NK-92 (cell line): ENCODE data around the gene TMEM107.
A peak's percentile ranks its signal among the peaks of the same experiment; 100 is the strongest.

Experiments
- DNase-seq: peaks from one replicate; lab custom pipeline; 2025; ENCODE audit not compliant: unreplicated experiment; lab: John Stamatoyannopoulos, UW

The TMEM107 gene

GRCh38 chr17:8151641-8152111, 24.5 kb downstream of the TMEM107 start:
- DNase-seq: no peak

- DNase-seq: peak; percentile 63
Measured at GRCh38 chr17:8151120-8151640, 25.0 kb downstream of the TMEM107 start.

- no peak for DNase-seq
Measured at GRCh38 chr17:8150194-8151119, 25.7 kb downstream of the TMEM107 start.

GRCh38 chr17:8149419-8150193, 26.6 kb downstream of the TMEM107 start:
- no peak for DNase-seq

- DNase-seq: no peak
Measured at GRCh38 chr17:8148560-8148959, 27.6 kb downstream of the TMEM107 start.

- no peak for DNase-seq
Measured at GRCh38 chr17:8147805-8148404, 28.3 kb downstream of the TMEM107 start.

- no peak for DNase-seq
Measured at GRCh38 chr17:8147141-8147804, 28.9 kb downstream of the TMEM107 start.

- no peak for DNase-seq
Measured at GRCh38 chr17:8146381-8147140, 29.6 kb downstream of the TMEM107 start.

GRCh38 chr17:8145811-8146210, 30.4 kb downstream of the TMEM107 start:
- no peak for DNase-seq

GRCh38 chr17:8144401-8145231, 31.6 kb downstream of the TMEM107 start:
- no peak for DNase-seq

GRCh38 chr17:8143581-8144400, 32.4 kb downstream of the TMEM107 start:
- DNase-seq: no peak

- DNase-seq: no peak
Measured at GRCh38 chr17:8142887-8143580, 33.1 kb downstream of the TMEM107 start.

GRCh38 chr17:8142158-8142886, 33.9 kb downstream of the TMEM107 start:
- DNase-seq: no peak

GRCh38 chr17:8141741-8142140, 34.4 kb downstream of the TMEM107 start:
- no peak for DNase-seq

- DNase-seq: no peak
Measured at GRCh38 chr17:8141045-8141444, 35.1 kb downstream of the TMEM107 start.

- no peak for DNase-seq
Measured at GRCh38 chr17:8140065-8141029, 35.8 kb downstream of the TMEM107 start.
